Activated CD8-positive, alpha-beta memory T cell treated with anti-CD3 and anti-CD28 coated beads for 48 hours (primary cell): ENCODE results near the gene VPS29.
"Not testable (repeated sequence)": the region's sequence is repeated elsewhere in the genome, so short reads cannot be mapped to it uniquely, and the experiment has no call there.

Experiments used
- DNase-seq, 3 experiments: peaks; one replicate each; pipeline ENCODE4 v3.0.0-alpha.2; 2020; ENCODE audit warnings: low read depth in 2 of 3, low spot score in 2 of 3

VPS29 gene

GRCh38 chr12:110528277-110528839 lies 26.4 kb upstream of the VPS29 start:
- no peak for DNase-seq

GRCh38 chr12:110520876-110521712 lies 19.2 kb upstream of the VPS29 start:
- not testable (repeated sequence) for DNase-seq

- not testable (repeated sequence) for DNase-seq
Observed at GRCh38 chr12:110518014-110518413, 16.1 kb upstream of the VPS29 start.

GRCh38 chr12:110516995-110517394 lies 15.1 kb upstream of the VPS29 start:
- no peak for DNase-seq

- DNase-seq = no peak
Observed at GRCh38 chr12:110514363-110514762, 12.5 kb upstream of the VPS29 start.

GRCh38 chr12:110513842-110514241 lies 11.9 kb upstream of the VPS29 start:
- no peak for DNase-seq

- no peak for DNase-seq
Observed at GRCh38 chr12:110508071-110508586, 6.2 kb upstream of the VPS29 start.

GRCh38 chr12:110505332-110505731 lies 3.4 kb upstream of the VPS29 start:
- no peak for DNase-seq

- no peak for DNase-seq
Observed at GRCh38 chr12:110503432-110503831, 1.5 kb upstream of the VPS29 start.

GRCh38 chr12:110501399-110501751 lies 536 bp downstream of the VPS29 start:
- peak in 1 of 3 experiments; percentile 29 for DNase-seq

- DNase-seq = no peak
Observed at GRCh38 chr12:110498984-110499706, 2.8 kb downstream of the VPS29 start.

GRCh38 chr12:110475426-110475825 lies 26.5 kb downstream of the VPS29 start:
- no peak for DNase-seq

- peak; percentile 85 to 87 (median 86) for DNase-seq
Observed at GRCh38 chr12:110468214-110469048, 33.5 kb downstream of the VPS29 start, which contains the start of the genes FAM216A and GPN3. Gene FAM216A (plus strand): TSS chr12:110468845. CDS start chr12:110468876, 31 bp downstream. Gene GPN3 (minus strand): TSS chr12:110468257. CDS start chr12:110468203, 54 bp downstream.

GRCh38 chr12:110467847-110468213 lies 34.1 kb downstream of the VPS29 start:
- no peak for DNase-seq

GRCh38 chr12:110466791-110467190 lies 35.1 kb downstream of the VPS29 start:
- DNase-seq = no peak

- not testable (repeated sequence) for DNase-seq
Observed at GRCh38 chr12:110465765-110466164, 36.1 kb downstream of the VPS29 start.

GRCh38 chr12:110465024-110465423 lies 36.9 kb downstream of the VPS29 start:
- DNase-seq = no peak

- DNase-seq = not testable (repeated sequence)
Observed at GRCh38 chr12:110461189-110461588, 40.7 kb downstream of the VPS29 start.

GRCh38 chr12:110458756-110459155 lies 43.2 kb downstream of the VPS29 start:
- no peak for DNase-seq

GRCh38 chr12:110453569-110454296 lies 48.2 kb downstream of the VPS29 start:
- no peak for DNase-seq
